ENCODE measurements around the gene C5.
A peak's percentile ranks its signal among the peaks of the same experiment; 100 is the strongest.

The C5 gene

GRCh38 chr9:121067640-121068039 is 17.6 kb upstream of the C5 start:
- TF ChIP-seq, protein P1, sequence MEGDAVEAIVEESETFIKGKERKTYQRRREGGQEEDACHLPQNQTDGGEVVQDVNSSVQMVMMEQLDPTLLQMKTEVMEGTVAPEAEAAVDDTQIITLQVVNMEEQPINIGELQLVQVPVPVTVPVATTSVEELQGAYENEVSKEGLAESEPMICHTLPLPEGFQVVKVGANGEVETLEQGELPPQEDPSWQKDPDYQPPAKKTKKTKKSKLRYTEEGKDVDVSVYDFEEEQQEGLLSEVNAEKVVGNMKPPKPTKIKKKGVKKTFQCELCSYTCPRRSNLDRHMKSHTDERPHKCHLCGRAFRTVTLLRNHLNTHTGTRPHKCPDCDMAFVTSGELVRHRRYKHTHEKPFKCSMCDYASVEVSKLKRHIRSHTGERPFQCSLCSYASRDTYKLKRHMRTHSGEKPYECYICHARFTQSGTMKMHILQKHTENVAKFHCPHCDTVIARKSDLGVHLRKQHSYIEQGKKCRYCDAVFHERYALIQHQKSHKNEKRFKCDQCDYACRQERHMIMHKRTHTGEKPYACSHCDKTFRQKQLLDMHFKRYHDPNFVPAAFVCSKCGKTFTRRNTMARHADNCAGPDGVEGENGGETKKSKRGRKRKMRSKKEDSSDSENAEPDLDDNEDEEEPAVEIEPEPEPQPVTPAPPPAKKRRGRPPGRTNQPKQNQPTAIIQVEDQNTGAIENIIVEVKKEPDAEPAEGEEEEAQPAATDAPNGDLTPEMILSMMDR (IDR thresholded peaks at IDR 0.05; ENCODE audit: borderline replicate concordance, control extremely low read depth, extremely low read depth, insufficient read depth, missing control alignments): no peak
- in situ Hi-C loops (cut with MboI; ENCODE audit: low sequenced_read_pairs, unreplicated experiment): loop anchor here (10.0 to 25.0 kb wide), 2 partner anchors 83 to 305 kb away; no protein-coding TSS in a partner anchor
- DNase-seq (ENCODE audit: low spot score): no peak

- in situ Hi-C loops (cut with MboI; ENCODE audit: low sequenced_read_pairs, unreplicated experiment): loop anchor here (10.0 to 25.0 kb wide), 2 partner anchors 82 to 305 kb away; no protein-coding TSS in a partner anchor
- TF ChIP-seq, protein P1 (IDR thresholded peaks at IDR 0.05; ENCODE audit: borderline replicate concordance, control extremely low read depth, extremely low read depth, insufficient read depth, missing control alignments): no peak
These were observed 16.8 kb upstream of the C5 start for GRCh38 chr9:121066850-121067249.

DNA sequence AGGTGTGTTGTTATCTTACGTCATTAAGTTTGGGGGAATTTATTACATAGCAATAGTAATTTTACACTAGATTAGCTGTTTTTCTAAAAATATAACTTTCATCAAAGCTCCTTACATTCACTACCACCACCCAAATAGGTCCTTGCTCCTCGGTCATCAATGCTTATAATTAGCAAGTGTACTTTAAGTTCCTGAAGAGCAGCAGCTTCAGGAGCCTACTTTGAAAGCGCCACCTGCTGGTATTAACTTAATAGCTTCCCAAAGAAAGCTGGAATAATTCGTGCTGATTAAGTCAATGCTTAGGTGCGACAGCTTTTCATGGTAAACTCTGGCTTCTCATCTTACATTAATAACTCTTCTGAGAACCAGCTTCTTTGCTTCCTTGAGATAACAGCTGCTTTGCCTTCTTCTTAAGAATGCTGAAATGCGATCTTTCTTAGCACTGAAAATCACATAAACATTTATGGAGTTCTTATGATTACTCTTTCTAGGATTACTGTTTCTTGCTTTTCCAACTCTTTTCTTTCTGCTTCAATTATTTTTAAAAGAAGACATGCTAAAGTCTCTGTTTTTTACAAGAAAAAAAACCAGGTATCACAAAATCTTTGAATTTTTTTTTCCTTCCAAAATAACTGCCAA is 10.0 kb upstream of the C5 start:
- TF ChIP-seq, protein P1 (IDR thresholded peaks at IDR 0.05; ENCODE audit: borderline replicate concordance, control extremely low read depth, extremely low read depth, insufficient read depth, missing control alignments): peak; percentile 65
- in situ Hi-C loops (cut with MboI; ENCODE audit: low sequenced_read_pairs, unreplicated experiment): loop anchor here (10.0 to 25.0 kb wide), 2 partner anchors 75 to 298 kb away; no protein-coding TSS in a partner anchor
- DNase-seq (ENCODE audit: low spot score): peak; percentile 51

More at GRCh38 chr9:121066850-121067249, 16.8 kb upstream of the C5 start:
- DNase-seq (ENCODE audit: low spot score): no peak

- in situ Hi-C loops (cut with MboI; ENCODE audit: low sequenced_read_pairs, unreplicated experiment): loop anchor here (25.0 kb wide), 1 partner anchor 297 kb away; no protein-coding TSS in a partner anchor
- DNase-seq (ENCODE audit: low spot score): no peak
- TF ChIP-seq, protein P1 (IDR thresholded peaks at IDR 0.05; ENCODE audit: borderline replicate concordance, control extremely low read depth, extremely low read depth, insufficient read depth, missing control alignments): no peak
These were observed 9.4 kb upstream of the C5 start for GRCh38 chr9:121059513-121059912.

DNA sequence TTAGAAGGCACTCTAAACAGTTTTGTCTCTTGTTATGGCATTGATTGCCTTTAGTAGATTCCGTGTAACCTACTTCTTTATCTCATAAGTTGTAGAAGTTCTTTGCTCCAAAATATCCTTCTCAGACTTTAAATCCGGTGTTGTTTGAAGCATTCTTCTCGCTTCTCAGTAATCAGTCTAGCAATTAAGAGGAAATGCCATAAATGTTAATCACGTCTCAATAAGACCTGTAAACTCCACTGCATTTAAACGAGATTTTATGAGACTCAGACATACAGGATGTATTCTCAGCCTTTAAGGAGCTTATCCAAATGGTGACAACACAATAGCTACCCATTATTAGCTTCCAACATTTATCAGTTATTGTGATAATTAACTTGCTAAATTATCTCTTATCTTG is 7.7 kb upstream of the C5 start:
- in situ Hi-C loops (cut with MboI; ENCODE audit: low sequenced_read_pairs, unreplicated experiment): loop anchor here (25.0 kb wide), 1 partner anchor 296 kb away; no protein-coding TSS in a partner anchor
- no peak for DNase-seq (ENCODE audit: low spot score)
- TF ChIP-seq, protein P1 (IDR thresholded peaks at IDR 0.05; ENCODE audit: borderline replicate concordance, control extremely low read depth, extremely low read depth, insufficient read depth, missing control alignments): no peak

- in situ Hi-C loops (cut with MboI; ENCODE audit: low sequenced_read_pairs, unreplicated experiment): loop anchor here (25.0 kb wide), 1 partner anchor 293 kb away; no protein-coding TSS in a partner anchor
- no peak for DNase-seq (ENCODE audit: low spot score)
- TF ChIP-seq, protein P1 (IDR thresholded peaks at IDR 0.05; ENCODE audit: borderline replicate concordance, control extremely low read depth, extremely low read depth, insufficient read depth, missing control alignments): no peak
These were observed 5.6 kb upstream of the C5 start for GRCh38 chr9:121055642-121056143.

All from GM13976 (cell line).